Smooth muscle cell (in vitro differentiated cells): ENCODE results near the gene SHISAL2A. TPM values are rescaled to one million over a fixed set of nuclear protein-coding genes. Genes with fewer than 3 reads are reported as not detected.

ENCODE experiments used
- DNase-seq: peaks from one replicate; lab custom pipeline; 2025; ENCODE audit not compliant: unreplicated experiment; lab: John Stamatoyannopoulos, UW
- H2AFZ ChIP-seq: fragments of 200-600 bp; sonication (generic); 2 replicates; pipeline ENCODE4 v1.6.0; 2016; ENCODE audit warnings: antibody characterized with exemption, low read depth, mild to moderate bottlenecking
- H3F3A ChIP-seq: fragments of 200-600 bp; sonication (generic); 2 replicates; pipeline ENCODE4 v1.6.0; 2017; ENCODE audit warnings: antibody characterized with exemption, low read depth
- H3K27ac ChIP-seq: fragments of 200-600 bp; sonication (generic); 2 replicates; pipeline ENCODE4 v1.5.1; 2016; ENCODE audit warnings: low read depth, mild to moderate bottlenecking
- H3K27me3 ChIP-seq: fragments of 200-600 bp; sonication (generic); 2 replicates; pipeline ENCODE4 v1.6.1; 2016; ENCODE audit warnings: low read depth, mild to moderate bottlenecking
- H3K36me3 ChIP-seq: fragments of 200-600 bp; sonication (generic); 2 replicates; pipeline ENCODE4 v1.5.1; 2016; ENCODE audit warnings: low read depth
- H3K4me1 ChIP-seq: fragments of 200-600 bp; sonication (generic); 2 replicates; pipeline ENCODE4 v1.5.1; 2016; ENCODE audit warnings: low read depth
- H3K4me2 ChIP-seq: fragments of 200-600 bp; sonication (generic); 2 replicates; pipeline ENCODE4 v1.6.0; 2016; ENCODE audit warnings: mild to moderate bottlenecking
- H3K4me3 ChIP-seq: fragments of 200-600 bp; sonication (generic); 2 replicates; pipeline ENCODE4 v1.5.1; 2016; ENCODE audit warnings: mild to moderate bottlenecking
- H3K79me2 ChIP-seq: fragments of 200-600 bp; sonication (generic); 2 replicates; pipeline ENCODE4 v1.6.0; 2016; ENCODE audit warnings: low read depth, mild to moderate bottlenecking
- H3K9ac ChIP-seq: fragments of 200-600 bp; sonication (generic); 2 replicates; pipeline ENCODE4 v1.6.0; 2016; ENCODE audit warnings: low read depth
- H3K9me3 ChIP-seq: fragments of 200-600 bp; sonication (generic); replicated peaks from 2 replicates; pipeline ENCODE4 v1.5.1; 2016; ENCODE audit warnings: low read depth
- H4K20me1 ChIP-seq: fragments of 200-600 bp; sonication (generic); 2 replicates; pipeline ENCODE4 v1.6.0; 2016; ENCODE audit warnings: low read depth
- CTCF ChIP-seq: fragments of 200-600 bp; sonication (generic); IDR thresholded peaks from 2 replicates; pipeline ENCODE4 v1.5.1; 2017; ENCODE audit warnings: borderline replicate concordance, mild to moderate bottlenecking, antibody characterized with exemption; ENCODE audit not compliant: insufficient read depth, poor library complexity, severe bottlenecking
- WGBS: methylation state at CpG from one replicate; pipeline ENCODE4 v1.1.7; 2016; ENCODE audit warnings: low lambda C conversion rate; 5-methylcytosine and 5-hydroxymethylcytosine counted together
- polyA plus RNA-seq: library from polyadenylated mRNA; unstranded; fragments of >200 nt; fragmentation: Nextera tagmentation; extraction: Ambion mirVana; gene quantifications from 2 replicates; pipeline ENCODE4 v1.2.1, GENCODE V29; 2016
- total RNA-seq: library from RNA; depleted of rRNA; stranded (reverse); fragments of >200 nt; gene quantifications from 2 replicates; pipeline ENCODE4 v1.2.3, GENCODE V29; 2014

Gene SHISAL2A
- total and polyA plus RNA-seq, 2 experiments from 2014 or later: 0.66 to 2.3 TPM

DNA sequence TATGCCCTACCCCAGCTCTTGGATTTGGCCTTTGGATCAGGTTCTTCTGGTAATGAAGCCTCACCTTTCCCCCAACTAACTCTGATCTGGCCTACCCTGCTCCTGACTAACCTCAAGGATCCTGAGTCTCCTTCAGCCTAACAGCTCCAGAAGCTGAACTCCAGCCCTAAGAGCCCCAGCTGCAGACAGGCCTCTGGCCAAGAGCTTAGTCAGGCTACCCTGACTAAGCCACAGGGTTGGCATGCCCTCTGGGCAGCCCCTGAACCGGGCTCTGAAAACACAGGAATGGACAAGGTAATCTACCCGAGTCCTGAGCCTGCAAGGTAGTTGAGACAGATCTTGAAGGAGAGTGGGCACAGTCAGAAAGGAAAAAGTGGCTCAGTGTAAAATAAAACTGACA is 35.7 kb downstream of the SHISAL2A start:
- 87% methylated on average over 2 of the region's 2 CpGs for WGBS
- H2AFZ ChIP-seq: no peak overlapping the region

GRCh38 chr1:52669696-52670095 is 36.7 kb downstream of the SHISAL2A start:
- H3K27me3 ChIP-seq: no peaks in the 10 kb centered on the region
- no peak for TF ChIP-seq CTCF
- H3F3A ChIP-seq: peaks cover 13% of the 10 kb centered on the region
- no peaks in the 10 kb centered on the region for H3K9me3 ChIP-seq
- H3K4me3 ChIP-seq: no peak overlapping the region
- H3K79me2 ChIP-seq: no peaks in the 10 kb centered on the region
- H3K36me3 ChIP-seq: no peaks in the 10 kb centered on the region
- H3K27ac ChIP-seq: peak overlapping the region; percentile 47
- H2AFZ ChIP-seq: no peak overlapping the region
- H3K9ac ChIP-seq: no peak overlapping the region
- H4K20me1 ChIP-seq: no peaks in the 10 kb centered on the region
- DNase-seq: no peak
- H3K4me1 ChIP-seq: no peaks in the 10 kb centered on the region
- H3K4me2 ChIP-seq: no peak overlapping the region
- WGBS: 95% methylated on average over 1 of the region's 1 CpG

More for the DNA sequence above, 35.7 kb downstream of the SHISAL2A start:
- no peak overlapping the region for H3K4me2 ChIP-seq
- no peaks in the 10 kb centered on the region for H4K20me1 ChIP-seq
- DNase-seq: no peak
- no peaks in the 10 kb centered on the region for H3K27me3 ChIP-seq
- H3K9ac ChIP-seq: no peak overlapping the region
- H3K4me1 ChIP-seq: no peaks in the 10 kb centered on the region
- peaks cover 7% of the 10 kb centered on the region for H3F3A ChIP-seq
- H3K36me3 ChIP-seq: no peaks in the 10 kb centered on the region
- no peaks in the 10 kb centered on the region for H3K9me3 ChIP-seq
- no peaks in the 10 kb centered on the region for H3K79me2 ChIP-seq
- no peak for TF ChIP-seq CTCF
- H3K4me3 ChIP-seq: no peak overlapping the region
- no peak overlapping the region for H3K27ac ChIP-seq

DNA sequence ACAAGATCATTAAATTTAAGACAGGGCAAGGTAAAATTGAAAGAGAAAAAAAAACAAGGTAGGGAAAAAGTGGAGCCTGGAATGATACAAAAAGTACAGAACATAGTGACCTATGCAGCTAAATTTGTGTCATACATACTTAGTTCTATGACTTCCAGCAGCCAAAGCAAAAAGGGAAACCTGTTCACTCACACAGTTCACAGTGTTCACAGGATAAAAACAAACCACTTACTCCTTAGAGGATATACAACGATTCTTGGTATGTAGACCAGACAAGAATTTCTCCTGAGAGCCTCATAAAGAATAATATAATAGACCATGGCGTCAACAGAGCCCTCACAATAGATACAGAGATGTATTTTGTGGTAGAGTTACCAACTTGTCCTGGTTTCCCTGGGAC is 37.6 kb downstream of the SHISAL2A start:
- TF ChIP-seq CTCF: no peak
- Histone ChIP-seq H2AFZ (no peak overlapping the region), H3K4me2 (no peak overlapping the region), H3K9ac (no peak overlapping the region), H3K27me3 (no peaks in the 10 kb centered on the region), H4K20me1 (no peaks in the 10 kb centered on the region), H3K4me3 (no peak overlapping the region), H3K4me1 (no peaks in the 10 kb centered on the region), H3K36me3 (no peaks in the 10 kb centered on the region), H3K9me3 (no peaks in the 10 kb centered on the region), H3F3A (peaks cover 16% of the 10 kb centered on the region), H3K79me2 (no peaks in the 10 kb centered on the region), H3K27ac (peak overlapping the region; percentile 47)
- 72% methylated on average over 2 of the region's 2 CpGs for WGBS
- no peak for DNase-seq

DNA sequence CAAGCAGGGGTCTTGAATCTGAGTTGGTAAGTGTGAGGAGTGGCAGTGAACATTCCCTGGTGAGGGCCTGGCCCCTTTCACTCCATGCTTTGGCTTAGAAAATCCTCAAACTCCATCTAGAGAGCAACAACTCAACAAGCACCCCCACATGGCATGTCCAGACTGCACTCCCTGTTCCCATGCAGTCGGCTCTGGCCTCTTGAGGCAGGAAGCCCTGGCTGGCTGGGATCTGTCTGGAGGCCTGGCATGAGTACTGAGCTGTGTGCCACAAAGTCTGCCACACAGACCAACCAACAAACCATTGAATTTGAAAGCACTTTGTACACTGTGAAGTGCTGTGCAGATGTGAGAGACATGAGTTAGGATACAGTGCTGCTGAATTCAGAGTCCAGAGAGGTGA is 40.0 kb downstream of the SHISAL2A start:
- H3K9me3 ChIP-seq: no peaks in the 10 kb centered on the region
- peak overlapping the region; percentile 19 for H3K27ac ChIP-seq
- no peaks in the 10 kb centered on the region for H3K4me1 ChIP-seq
- WGBS: 28% methylated on average over 1 of the region's 1 CpG
- H3K27me3 ChIP-seq: no peaks in the 10 kb centered on the region
- no peak overlapping the region for H3K4me2 ChIP-seq
- H3F3A ChIP-seq: peaks cover 17% of the 10 kb centered on the region
- no peak for TF ChIP-seq CTCF
- peak overlapping the region; percentile 25 for H2AFZ ChIP-seq
- no peaks in the 10 kb centered on the region for H4K20me1 ChIP-seq
- no peak overlapping the region for H3K4me3 ChIP-seq
- H3K79me2 ChIP-seq: no peaks in the 10 kb centered on the region
- DNase-seq: no peak
- H3K36me3 ChIP-seq: no peaks in the 10 kb centered on the region
- H3K9ac ChIP-seq: no peak overlapping the region
